ACC112 (cell line): ENCODE results near the gene UBE2Q2.

Experiments used
- H2AFZ ChIP-seq: fragments of 200-600 bp; sonication (generic); one replicate; pipeline ENCODE4 v1.6.0; 2017; ENCODE audit warnings: antibody characterized with exemption, low read length; ENCODE audit not compliant: unreplicated experiment
- H3K27ac ChIP-seq: fragments of 200-600 bp; sonication (generic); 2 replicates; pipeline ENCODE4 v1.5.1; 2014; ENCODE audit warnings: low read depth, mild to moderate bottlenecking, antibody characterized with exemption, low read length, moderate library complexity
- H3K27me3 ChIP-seq: fragments of 200-600 bp; sonication (generic); 2 replicates; pipeline ENCODE4 v1.6.1; 2014; ENCODE audit warnings: mild to moderate bottlenecking, antibody characterized with exemption, low read length, moderate library complexity, mixed read lengths; ENCODE audit not compliant: insufficient read depth
- H3K36me3 ChIP-seq: fragments of 200-600 bp; sonication (generic); 2 replicates; pipeline ENCODE4 v1.6.1; 2016; ENCODE audit warnings: mild to moderate bottlenecking, antibody characterized with exemption, low read length, moderate library complexity, mixed read lengths; ENCODE audit not compliant: insufficient read depth
- H3K4me1 ChIP-seq: fragments of 200-600 bp; sonication (generic); one replicate; pipeline ENCODE4 v1.6.1; 2016; ENCODE audit warnings: low read length, mixed read lengths; ENCODE audit not compliant: insufficient read depth, unreplicated experiment, control insufficient read depth
- H3K4me3 ChIP-seq: fragments of 200-600 bp; sonication (generic); 2 replicates; pipeline ENCODE4 v1.5.1; 2014; ENCODE audit warnings: mild to moderate bottlenecking, low read depth, low read length
- H3K79me2 ChIP-seq: fragments of 200-600 bp; sonication (generic); one replicate; pipeline ENCODE4 v1.6.0; 2016; ENCODE audit warnings: low read length; ENCODE audit not compliant: control insufficient read depth, unreplicated experiment, insufficient read depth

UBE2Q2 gene

DNA sequence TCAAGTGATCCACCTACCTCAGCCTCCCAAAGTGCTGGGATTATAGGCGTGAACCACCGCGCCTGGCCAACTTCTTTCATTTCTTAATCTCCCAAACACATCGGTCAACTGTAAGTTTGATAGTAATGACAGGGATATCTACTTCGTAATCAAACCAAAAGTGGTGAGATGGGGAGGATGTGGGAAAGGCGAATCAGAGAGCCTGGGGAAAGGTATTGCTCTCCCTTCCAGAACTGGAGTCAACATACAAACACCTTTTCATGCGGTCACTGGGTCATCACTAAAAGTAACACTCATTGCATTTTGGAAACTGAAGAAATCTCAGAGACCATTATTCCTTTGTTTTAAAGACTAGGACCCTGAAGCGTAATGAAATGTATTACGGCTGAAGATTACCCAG, 14.8 kb upstream of the UBE2Q2 start:
- H2AFZ ChIP-seq, result no peak overlapping the region
- no peaks in the 10 kb centered on the region for H3K27me3 ChIP-seq
- no peak overlapping the region for H3K27ac ChIP-seq
- no peak overlapping the region for H3K4me3 ChIP-seq
- H3K4me1 ChIP-seq, result no peaks in the 10 kb centered on the region
- no peaks in the 10 kb centered on the region for H3K79me2 ChIP-seq
- no peaks in the 10 kb centered on the region for H3K36me3 ChIP-seq

DNA sequence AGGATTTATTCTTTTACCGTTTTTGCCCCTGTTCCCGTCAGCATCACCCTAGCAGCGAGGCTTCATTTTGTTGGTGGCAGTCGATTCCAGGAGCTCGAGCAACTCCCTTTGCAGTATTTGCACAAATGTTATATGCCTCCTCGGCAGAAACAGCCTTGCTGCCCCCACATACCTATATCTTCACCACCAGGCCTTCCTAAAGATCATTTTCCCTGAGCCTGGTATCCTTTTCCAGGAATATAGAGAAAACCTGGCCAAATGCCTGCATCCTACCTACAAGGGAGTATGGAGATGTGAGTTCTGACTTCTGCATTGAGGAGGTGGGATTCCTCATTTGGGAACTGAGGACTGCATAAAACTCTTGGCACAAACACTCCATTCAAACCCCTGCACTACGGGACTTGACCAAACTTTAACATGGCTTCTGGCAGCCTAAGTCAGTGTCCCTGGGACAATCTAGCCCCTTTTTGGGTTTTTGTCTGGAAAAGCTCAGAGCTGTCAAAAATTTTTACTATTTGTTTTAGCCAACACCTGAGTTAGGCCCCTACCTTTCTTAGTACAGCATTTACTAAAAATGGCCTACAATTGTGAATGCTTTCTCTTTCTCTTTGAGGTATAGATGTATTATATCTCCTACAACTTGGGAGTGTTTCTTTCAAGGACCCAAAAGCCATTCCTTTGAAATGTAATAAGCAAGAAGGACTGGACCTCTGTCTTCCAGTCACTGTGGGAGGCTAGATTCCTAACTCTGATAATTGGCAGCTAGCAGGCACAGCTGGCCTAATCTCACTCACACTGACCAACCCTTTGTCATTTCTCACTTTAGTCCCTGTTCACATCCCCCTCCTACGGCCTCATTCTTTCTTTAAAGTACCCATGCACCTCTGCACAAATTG, 12.1 kb upstream of the UBE2Q2 start:
- H2AFZ ChIP-seq, result no peak overlapping the region
- H3K36me3 ChIP-seq, result no peaks in the 10 kb centered on the region
- no peak overlapping the region for H3K4me3 ChIP-seq
- no peak overlapping the region for H3K27ac ChIP-seq
- no peaks in the 10 kb centered on the region for H3K27me3 ChIP-seq
- H3K79me2 ChIP-seq, result no peaks in the 10 kb centered on the region
- peaks cover 2% of the 10 kb centered on the region for H3K4me1 ChIP-seq

DNA sequence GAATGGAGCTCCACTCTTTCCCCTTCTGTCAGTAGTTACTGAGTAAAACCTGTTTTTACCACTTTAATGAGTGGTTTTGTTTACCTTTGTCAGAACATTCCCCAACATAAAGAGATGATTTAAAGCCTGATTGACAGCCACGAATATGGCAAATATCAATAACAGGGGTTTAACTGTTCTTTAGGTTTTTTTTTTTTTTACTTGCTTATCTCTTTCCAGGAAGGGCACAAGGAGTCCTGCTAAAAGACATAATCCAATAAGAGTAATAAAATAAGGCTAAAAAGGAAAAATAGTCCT, 11.5 kb upstream of the UBE2Q2 start:
- no peak overlapping the region for H3K27ac ChIP-seq
- no peaks in the 10 kb centered on the region for H3K79me2 ChIP-seq
- no peak overlapping the region for H2AFZ ChIP-seq
- no peak overlapping the region for H3K4me3 ChIP-seq
- peaks cover 8% of the 10 kb centered on the region for H3K4me1 ChIP-seq
- no peaks in the 10 kb centered on the region for H3K36me3 ChIP-seq
- H3K27me3 ChIP-seq, result no peaks in the 10 kb centered on the region

DNA sequence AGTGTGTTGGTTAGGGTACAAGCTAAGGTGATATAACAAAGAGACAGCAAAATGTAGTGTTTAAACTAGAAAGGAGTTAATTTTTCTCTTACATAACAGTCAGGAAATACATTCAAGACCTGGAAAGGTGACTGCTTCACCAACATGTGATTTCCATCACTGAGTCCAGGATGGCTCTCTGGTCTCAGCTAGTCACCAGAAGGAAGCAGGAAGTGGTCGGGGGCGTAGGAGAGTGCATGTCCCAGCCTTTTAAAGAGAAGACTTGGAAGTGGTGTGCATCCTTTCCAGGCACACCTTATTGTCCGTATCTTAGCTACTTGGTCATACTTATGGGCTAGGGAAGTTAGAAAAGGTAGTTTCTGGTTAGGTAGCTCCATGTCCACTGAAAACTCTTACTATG, 11.1 kb upstream of the UBE2Q2 start:
- no peak overlapping the region for H2AFZ ChIP-seq
- no peaks in the 10 kb centered on the region for H3K36me3 ChIP-seq
- H3K27ac ChIP-seq, result no peak overlapping the region

DNA sequence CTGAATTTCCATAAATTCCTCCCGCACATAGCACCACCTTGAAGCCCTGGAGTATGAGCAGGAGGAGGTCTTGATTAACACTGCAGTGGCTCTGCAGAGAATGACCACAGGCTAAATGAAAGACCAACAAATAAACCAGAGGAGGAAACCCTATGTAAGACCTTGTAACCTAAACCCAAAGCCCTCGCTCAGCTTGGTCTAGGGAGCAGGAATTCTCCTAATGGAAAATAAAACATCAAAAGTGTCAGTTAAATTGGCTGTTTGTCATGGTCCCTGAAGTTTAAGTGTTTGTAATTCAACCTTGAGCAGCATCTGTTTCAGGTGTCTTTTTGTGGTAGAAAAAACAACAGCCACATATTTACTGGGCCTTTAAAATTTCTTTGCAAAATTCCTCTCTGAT, 9.2 kb upstream of the UBE2Q2 start:
- Histone ChIP-seq H3K27me3 (no peaks in the 10 kb centered on the region), H3K4me1 (peaks cover 14% of the 10 kb centered on the region), H2AFZ (no peak overlapping the region), H3K36me3 (no peaks in the 10 kb centered on the region), H3K79me2 (no peaks in the 10 kb centered on the region), H3K4me3 (no peak overlapping the region), H3K27ac (no peak overlapping the region)

More for the DNA sequence above, 11.1 kb upstream of the UBE2Q2 start:
- Histone ChIP-seq H3K4me1 (peaks cover 11% of the 10 kb centered on the region), H3K27me3 (no peaks in the 10 kb centered on the region), H3K4me3 (no peak overlapping the region), H3K79me2 (no peaks in the 10 kb centered on the region)

DNA sequence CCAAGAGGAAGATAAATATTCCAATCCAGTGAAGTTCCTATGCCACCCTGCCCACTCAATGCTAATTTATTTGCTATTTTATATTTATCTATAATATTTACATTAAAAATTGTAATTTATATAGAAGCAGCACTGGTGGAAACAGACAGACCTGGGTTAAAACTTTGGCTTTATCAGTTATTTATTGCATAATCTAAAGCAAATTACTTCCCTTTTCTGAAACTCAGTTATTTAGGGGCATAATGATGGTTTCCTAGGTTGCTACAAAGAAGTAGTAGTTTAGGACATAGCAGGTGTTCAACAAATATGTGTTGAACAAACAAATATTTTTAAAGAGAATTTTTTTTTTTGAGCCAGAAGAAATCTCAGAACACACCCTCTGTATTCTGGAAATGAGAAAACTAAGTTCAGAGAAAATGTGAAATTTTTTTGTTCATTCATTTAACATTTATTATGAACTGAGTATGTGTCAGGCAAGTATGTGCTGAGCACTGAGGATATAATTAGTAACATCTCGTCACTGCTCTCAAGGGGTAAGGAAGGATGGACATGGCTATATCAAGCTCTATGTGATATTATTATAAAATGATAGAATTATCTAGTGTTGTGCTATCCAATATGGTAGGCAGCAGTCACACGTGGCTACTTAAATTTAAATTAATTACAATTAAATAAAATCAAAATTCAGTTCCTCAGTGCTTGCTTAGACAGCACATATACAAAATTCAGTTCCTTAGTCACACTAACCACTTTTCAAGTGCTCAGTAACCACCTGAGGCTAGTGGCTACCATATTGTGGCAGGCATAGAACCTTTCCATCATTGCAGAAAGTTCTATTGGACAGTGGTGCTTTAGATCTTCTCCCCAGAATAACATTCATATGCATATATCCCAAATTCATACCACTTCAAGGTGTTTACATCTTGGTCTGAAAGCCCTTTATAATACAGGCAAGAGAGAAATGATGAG, 7.0 kb upstream of the UBE2Q2 start:
- no peaks in the 10 kb centered on the region for H3K27me3 ChIP-seq

DNA sequence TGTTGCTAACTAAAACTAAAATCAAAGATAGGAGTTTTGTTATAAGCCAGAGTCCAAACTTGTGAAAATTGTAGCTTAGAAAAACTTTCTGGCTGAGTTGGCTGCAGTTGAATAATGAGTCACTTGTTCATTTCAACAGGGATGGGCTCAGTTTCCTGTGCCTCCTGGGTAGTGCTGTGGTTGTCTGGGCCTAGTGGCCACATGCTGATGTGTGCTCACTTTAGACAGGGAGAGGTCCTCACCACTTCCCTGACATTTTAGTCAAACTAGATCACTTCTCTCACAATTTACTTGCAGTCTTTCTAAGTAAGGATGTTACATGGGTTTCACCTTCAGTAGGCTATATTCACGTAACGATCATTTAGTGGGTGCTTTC, 6.3 kb upstream of the UBE2Q2 start:
- Histone ChIP-seq H3K79me2 (no peaks in the 10 kb centered on the region), H2AFZ (peak overlapping the region; percentile 99), H3K27me3 (no peaks in the 10 kb centered on the region), H3K36me3 (no peaks in the 10 kb centered on the region), H3K27ac (peak overlapping the region; percentile 57), H3K4me1 (peaks cover 14% of the 10 kb centered on the region), H3K4me3 (no peak overlapping the region)

More for the DNA sequence above, 7.0 kb upstream of the UBE2Q2 start:
- H3K4me1 ChIP-seq, result peaks cover 14% of the 10 kb centered on the region
- H3K27ac ChIP-seq, result peak overlapping the region; percentile 57
- no peaks in the 10 kb centered on the region for H3K36me3 ChIP-seq
- no peak overlapping the region for H2AFZ ChIP-seq
- no peak overlapping the region for H3K4me3 ChIP-seq
- H3K79me2 ChIP-seq, result no peaks in the 10 kb centered on the region

DNA sequence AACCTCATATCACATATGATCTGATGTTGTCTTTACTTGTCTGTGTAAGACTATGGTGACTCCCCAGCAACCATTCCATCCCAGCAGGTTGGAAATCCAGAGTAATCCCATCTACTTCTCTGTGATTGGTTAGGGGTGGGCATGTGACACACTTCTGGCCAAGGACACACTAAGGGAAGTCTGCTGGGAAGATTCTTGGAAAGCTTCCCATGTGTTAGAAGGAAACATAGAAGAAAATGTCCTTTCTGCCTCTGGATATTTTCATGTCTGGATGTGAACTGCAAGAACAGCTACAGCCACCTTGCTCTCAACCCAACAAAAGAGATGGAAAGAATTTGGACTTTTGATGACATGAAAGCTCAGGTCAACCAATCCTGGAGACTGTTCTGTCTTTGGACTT, 2.6 kb upstream of the UBE2Q2 start:
- no peak overlapping the region for H2AFZ ChIP-seq
- H3K27ac ChIP-seq, result no peak overlapping the region
- H3K36me3 ChIP-seq, result no peaks in the 10 kb centered on the region
- H3K27me3 ChIP-seq, result no peaks in the 10 kb centered on the region
- peaks cover 15% of the 10 kb centered on the region for H3K79me2 ChIP-seq
- H3K4me1 ChIP-seq, result peaks cover 23% of the 10 kb centered on the region
- no peak overlapping the region for H3K4me3 ChIP-seq

DNA sequence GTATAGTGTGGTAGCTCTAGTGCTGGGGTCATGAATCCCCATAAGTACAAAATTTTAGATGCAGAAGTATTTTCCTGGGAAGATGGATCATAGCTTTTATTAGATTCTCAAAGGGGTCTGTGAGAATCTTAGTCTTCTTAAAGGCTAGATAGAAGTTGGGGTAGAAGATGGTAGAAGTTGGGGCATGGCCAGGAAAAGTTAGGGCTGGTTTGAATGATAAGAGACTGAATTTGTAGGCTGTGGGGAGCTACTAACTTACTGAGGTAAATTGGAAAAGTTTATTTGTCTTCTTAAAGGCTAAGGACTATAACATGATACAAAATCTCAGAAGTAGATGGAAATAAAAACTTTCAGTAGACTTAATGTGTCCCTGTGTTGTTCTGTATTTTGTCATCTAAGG, 1.6 kb upstream of the UBE2Q2 start:
- Histone ChIP-seq H3K27me3 (no peaks in the 10 kb centered on the region), H3K4me3 (no peak overlapping the region), H3K4me1 (peaks cover 19% of the 10 kb centered on the region), H3K79me2 (peaks cover 24% of the 10 kb centered on the region), H3K27ac (no peak overlapping the region), H3K36me3 (no peaks in the 10 kb centered on the region), H2AFZ (no peak overlapping the region)

DNA sequence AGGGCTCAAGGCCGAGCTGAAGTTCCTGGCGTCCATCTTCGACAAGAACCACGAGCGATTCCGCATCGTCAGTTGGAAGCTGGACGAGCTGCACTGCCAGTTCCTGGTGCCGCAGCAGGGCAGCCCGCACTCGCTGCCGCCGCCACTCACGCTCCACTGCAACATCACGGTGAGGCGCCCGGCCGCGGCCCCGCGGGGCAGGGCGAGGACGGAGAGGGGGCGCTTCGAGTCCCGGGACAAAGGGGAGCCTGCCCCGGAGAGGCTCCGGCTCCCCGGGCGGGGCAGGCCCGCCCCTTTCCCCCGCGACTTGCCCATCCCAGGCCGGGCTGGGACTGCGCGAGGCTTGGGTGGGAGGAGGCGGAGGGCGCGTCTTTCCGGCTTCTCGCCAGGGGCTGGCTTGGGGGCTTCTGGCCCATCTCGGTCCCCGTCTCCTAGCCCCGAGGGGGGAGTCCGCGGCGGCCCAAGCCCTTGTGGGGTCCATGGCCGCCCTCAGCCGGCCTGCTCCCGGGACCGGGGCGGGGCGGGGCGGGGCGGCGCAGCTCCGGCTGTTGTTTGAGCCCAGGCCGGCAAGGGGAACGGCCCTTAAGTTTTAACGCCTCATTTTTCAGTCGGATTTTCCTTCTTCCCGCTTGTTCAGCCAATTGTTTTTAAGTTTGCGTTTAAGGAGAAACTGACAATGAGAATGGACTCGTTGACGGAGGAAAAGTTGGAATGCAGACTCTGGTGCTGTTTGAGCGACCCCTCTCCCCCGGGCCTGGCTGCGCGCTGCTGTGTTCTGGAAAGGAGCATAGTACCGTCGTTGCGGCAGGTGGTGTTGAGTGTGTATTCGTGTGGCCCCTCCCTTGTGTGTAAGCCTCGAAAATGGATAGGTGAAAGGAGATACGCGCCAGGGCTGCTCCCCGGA, 683 bp downstream of the UBE2Q2 start:
- Histone ChIP-seq H3K4me3 (peak overlapping the region; percentile 94), H3K79me2 (peaks cover 47% of the 10 kb centered on the region), H3K27me3 (no peaks in the 10 kb centered on the region), H3K4me1 (peaks cover 21% of the 10 kb centered on the region), H2AFZ (peak overlapping the region; percentile 74), H3K36me3 (no peaks in the 10 kb centered on the region), H3K27ac (peak overlapping the region; percentile 22; the same call in 1 of the 2 replicates)
